HTR-8/SVneo (cell line): ENCODE measurements around the gene TJP3.

ENCODE experiments used
- DNase-seq: peaks from one replicate; pipeline ENCODE4 v3.0.0; 2011; ENCODE audit warnings: low spot score, mixed read lengths; ENCODE audit not compliant: insufficient read length
- FAIRE-seq: peaks from 2 replicates; lab custom pipeline; 2011; peaks lifted over from hg19 to GRCh38; lab: Jason Lieb, UNC

The TJP3 gene

DNA sequence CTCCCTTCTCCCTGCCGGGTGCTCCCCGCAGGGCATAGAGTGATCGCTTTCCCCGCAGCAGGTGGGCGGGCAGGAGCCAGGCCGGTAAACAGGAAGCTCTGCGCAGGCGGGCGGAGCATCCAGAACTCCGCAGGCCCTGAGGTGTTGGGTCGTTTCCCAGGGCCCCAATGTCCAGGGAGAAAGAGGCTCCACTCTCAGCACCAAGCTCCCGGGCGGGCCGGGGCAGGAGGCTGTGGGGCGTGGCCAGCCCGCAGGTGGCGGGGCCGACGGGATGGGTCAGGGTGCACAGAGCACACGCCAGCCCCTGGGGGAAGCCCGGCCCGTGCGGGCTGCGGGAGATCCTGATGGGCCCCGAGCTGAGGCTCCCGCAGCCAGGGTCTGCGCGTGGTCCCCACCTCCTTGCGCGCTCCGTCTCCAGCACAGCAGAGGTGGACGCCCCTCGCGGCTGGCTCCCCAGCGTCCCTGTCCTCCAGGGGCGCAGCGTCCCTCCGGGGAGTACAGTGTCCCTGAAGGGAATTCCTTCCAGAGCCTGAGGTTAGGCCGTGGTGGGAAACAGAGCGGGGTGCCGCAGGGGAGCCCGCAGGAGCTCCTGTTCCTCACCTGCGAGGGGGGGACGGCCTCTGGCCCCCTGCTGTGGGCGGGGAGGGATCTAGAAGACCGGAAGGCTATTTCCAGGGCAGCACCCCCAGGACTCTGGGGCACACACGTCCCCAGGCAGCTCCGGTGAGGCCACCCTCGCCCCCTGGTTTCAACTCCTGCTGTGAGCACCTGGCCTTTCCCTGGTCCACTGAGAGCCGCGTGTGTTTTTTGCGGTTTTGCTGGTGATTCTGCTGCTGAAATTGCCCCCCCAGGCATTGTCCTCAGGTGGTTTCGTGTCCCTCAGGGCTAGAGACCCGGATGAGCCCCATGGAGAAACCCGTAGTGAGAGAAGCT, 20.1 kb upstream of the TJP3 start:
- DNase-seq (no peak), FAIRE-seq (no peak)

GRCh38 chr19:3690551-3691371, 17.4 kb upstream of the TJP3 start:
- no peak for DNase-seq
- no peak for FAIRE-seq

DNA sequence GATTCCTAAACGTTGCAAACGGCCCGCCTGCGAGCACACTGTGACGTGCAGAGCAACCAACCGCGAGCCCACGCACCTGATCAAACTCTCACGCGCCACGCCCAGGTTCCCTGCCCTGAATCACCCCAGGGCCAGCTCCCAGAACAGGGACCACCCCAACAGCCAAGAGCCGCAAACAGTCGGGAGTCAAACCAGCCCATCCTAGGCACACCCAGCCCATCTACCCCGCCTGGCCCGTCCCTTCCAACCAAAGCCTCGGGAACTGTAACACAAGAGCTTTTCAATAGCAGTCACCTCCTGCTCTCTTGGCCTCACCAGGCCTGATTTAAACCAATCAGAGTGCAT, 16.8 kb upstream of the TJP3 start:
- FAIRE-seq (no peak), DNase-seq (no peak)

DNA sequence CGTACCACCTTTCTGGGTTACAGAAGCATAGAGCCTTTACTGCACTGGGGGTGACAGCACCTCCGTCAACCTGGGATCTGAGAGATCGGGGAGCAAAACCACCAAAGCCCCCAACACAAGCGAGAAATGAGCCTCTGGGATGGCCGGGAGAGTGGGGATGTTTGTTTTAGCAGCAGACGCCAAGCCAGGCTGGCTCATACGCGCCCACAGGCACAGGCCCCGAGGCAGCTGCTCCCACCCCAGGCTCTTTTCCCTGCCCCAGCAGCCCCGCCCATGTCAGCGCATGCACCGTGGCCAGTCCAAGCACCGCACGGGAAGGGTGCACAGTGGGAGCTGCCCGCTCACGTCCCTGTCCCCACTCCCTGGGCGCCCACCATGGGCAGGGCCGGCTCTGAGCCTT, 16.5 kb upstream of the TJP3 start:
- FAIRE-seq: no peak
- DNase-seq: no peak

GRCh38 chr19:3692141-3693024, 15.8 kb upstream of the TJP3 start:
- no peak for DNase-seq
- no peak for FAIRE-seq

DNA sequence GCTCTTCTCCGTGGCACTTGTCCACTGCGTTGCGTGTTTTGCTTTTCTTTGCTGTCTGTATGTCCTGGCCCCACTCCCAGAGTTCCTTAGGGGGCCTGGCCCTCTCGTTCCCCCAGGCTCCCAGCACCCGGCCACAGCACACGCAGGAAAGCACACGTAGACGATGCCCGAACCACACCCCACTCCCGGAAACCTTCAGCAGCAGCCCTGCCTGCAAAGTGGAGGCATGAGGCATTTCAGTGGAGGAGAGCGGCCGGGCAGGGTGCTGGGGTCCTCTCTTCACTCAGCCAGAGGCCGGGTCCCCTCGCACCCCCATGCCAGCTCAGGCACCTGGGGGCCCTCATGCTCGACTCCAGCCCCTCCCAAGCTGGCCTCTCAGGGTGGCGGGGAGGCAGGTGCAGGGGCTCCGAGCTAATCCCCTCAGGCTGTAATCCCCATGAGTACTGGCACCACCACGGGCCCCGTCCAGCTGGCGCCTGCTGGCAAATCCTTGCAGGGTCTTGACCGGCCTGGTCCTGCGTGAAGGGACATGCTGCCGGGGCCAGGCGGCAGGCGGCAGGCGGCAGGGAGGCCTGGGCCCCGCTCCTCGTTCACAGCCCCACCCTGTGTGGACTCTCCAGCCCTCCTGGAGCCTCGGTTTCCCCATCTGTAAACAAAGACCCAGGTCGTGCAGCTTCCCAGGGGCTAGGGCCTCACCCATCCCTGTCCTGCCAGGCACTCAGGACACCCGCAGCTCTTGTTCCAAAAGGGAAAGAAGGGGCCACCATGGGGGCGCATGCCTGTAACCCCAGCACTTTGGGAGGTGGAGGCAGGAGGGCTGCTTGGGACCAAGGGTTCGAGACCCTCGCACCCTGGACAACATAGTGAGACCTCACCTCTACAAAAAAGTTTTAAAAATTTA, 14.9 kb upstream of the TJP3 start:
- no peak for FAIRE-seq

GRCh38 chr19:3694361-3695123, 13.6 kb upstream of the TJP3 start:
- FAIRE-seq: no peak

More for the DNA sequence above, 14.9 kb upstream of the TJP3 start:
- DNase-seq: no peak

GRCh38 chr19:3695124-3695733, 13.0 kb upstream of the TJP3 start:
- FAIRE-seq (no peak), DNase-seq (no peak)

More at GRCh38 chr19:3694361-3695123, 13.6 kb upstream of the TJP3 start:
- no peak for DNase-seq

GRCh38 chr19:3695986-3696659, 12.1 kb upstream of the TJP3 start:
- FAIRE-seq: no peak

GRCh38 chr19:3696660-3696995, 11.6 kb upstream of the TJP3 start:
- FAIRE-seq: no peak
- DNase-seq: no peak

More at GRCh38 chr19:3695986-3696659, 12.1 kb upstream of the TJP3 start:
- no peak for DNase-seq

- DNase-seq (no peak), FAIRE-seq (no peak)
These were observed 11.1 kb upstream of the TJP3 start for GRCh38 chr19:3697094-3697493.

DNA sequence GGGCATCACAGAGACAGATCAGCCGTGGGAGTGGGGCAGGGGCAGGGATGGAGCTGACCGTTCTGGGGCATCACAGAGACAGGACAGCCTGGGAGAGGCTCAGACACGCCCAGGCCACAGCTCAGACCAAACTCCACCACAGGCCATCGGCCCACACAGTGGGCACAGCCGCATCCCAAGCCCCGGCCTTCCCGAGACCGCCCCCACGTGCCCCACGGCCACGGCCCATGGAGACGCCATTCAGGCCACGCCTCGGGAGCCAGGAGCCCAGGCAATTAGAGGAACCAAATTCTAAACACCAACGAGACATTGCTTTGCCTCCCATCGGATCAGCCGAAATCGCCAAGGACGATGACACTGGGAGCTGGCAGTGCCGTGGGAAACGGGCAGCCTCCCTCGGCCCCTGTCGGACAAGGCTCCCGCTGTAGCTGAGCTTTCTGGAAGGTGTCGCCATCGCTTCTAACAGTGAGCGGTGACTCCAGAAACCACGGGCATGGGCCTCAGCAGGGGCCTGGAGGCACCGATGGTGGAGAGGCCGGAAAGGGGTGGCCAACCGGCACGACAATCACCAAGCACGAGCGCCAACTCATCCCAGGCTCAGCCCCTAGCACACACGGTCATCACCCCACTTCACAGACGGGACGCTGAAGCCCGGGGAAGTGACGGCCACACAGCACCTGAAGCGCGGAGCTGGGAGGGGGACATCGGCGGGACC, 10.4 kb upstream of the TJP3 start:
- no peak for DNase-seq
- no peak for FAIRE-seq

- FAIRE-seq (no peak), DNase-seq (no peak)
These were observed 9.7 kb upstream of the TJP3 start for GRCh38 chr19:3698386-3698950.

DNA sequence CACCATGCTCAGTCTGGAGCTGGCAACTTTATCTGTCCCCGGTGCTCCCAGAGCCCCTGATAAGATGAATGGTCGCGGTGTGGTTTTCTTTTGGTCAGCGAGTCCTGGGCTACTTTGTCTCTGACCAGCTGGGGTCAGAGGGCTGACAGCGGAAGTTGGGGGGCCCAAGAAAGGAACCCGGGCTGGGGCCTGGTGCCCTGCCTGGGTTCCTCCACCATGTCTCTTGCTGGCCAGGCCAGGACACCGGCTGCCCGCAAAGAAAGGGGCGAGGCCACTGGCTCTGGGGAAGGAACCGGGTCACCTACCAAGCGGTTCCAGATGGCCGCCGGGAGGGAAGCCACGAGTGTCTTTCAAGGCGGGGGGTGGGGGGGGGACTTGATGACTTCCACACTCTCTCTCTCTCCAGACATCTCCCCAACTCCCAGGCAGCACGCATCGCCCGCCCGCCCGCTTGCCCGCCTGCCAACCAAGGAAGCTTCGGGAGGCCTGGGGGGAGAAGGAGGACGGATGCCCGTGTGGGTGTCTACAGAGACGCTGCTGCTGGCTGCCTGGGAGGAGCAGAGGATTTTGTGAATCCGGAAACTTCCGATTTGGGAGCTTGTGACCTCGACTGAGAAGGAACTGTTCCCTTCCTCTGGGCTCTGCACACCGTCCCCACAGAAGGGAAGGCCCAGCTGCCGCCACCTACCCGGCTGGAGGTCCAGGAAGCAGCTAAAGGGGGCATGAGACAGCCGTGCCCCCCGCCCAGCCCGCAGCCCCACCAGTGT, 9.0 kb upstream of the TJP3 start:
- DNase-seq (no peak), FAIRE-seq (peak; percentile 55)

- FAIRE-seq: no peak
- DNase-seq: no peak
These were observed 8.4 kb upstream of the TJP3 start for GRCh38 chr19:3699741-3700241.
